Activated T-helper 1 cell treated with anti-CD3 and anti-CD28 coated beads, Interleukin-12 subunit alpha, Interleukin-12 subunit beta, Interleukin-2, Interleukin-4 antibody, amounts not matched to agents 30 ng/mL and 10 ng/mL and 1 ng/mL, durations not matched to agents 14 hours and 24 hours and 36 hours (primary cell): ENCODE measurements around the gene METTL8. TPM values are rescaled to one million over a fixed set of nuclear protein-coding genes. Genes with fewer than 3 reads are reported as not detected.
A peak's percentile ranks its signal among the peaks of the same experiment; 100 is the strongest.
"Not testable (repeated sequence)": the region's sequence is repeated elsewhere in the genome, so short reads cannot be mapped to it uniquely, and the experiment has no call there.

Experiments used
- DNase-seq: peaks from one replicate; pipeline ENCODE4 v3.0.0; 2021; ENCODE audit warnings: low spot score
- H3K27ac Mint-ChIP-seq: one replicate; pipeline ENCODE4 v1.8.0; 2021; ENCODE audit warnings: mild to moderate bottlenecking, mixed read lengths
- H3K27me3 Mint-ChIP-seq: one replicate; pipeline ENCODE4 v1.8.0; 2022; ENCODE audit warnings: mild to moderate bottlenecking, moderate library complexity, mixed read lengths; ENCODE audit not compliant: insufficient read depth
- H3K36me3 Mint-ChIP-seq: one replicate; pipeline ENCODE4 v1.8.0; 2021; ENCODE audit warnings: low read depth, mixed read lengths
- H3K4me1 Mint-ChIP-seq: one replicate; pipeline ENCODE4 v1.8.0; 2021; ENCODE audit warnings: low read depth, mixed read lengths
- H3K4me3 Mint-ChIP-seq: one replicate; pipeline ENCODE4 v1.8.0; 2021; ENCODE audit warnings: mild to moderate bottlenecking, moderate library complexity, mixed read lengths
- H3K9me3 Mint-ChIP-seq: one replicate; pipeline ENCODE4 v1.8.0; 2021; ENCODE audit warnings: mixed read lengths
- intact Hi-C: fragments of 100-400 bp; cut with micrococcal nuclease; formaldehyde crosslinking; loops from one replicate; pipeline ENCODE4 v1.15.1; 2024
- total RNA-seq: library from RNA; stranded (reverse); gene quantifications from 2 replicates; pipeline ENCODE4 v1.2.3, GENCODE V29; 2022

The METTL8 gene
- total RNA-seq, 1 donor from 2014 or later = 31.8 TPM

GRCh38 chr2:171441470-171441869 lies 7.7 kb upstream of the METTL8 start:
- no peak for DNase-seq
- Mint-ChIP-seq H3K36me3 (peaks cover 30% of the 10 kb centered on the region), H3K27ac (no peak overlapping the region), H3K27me3 (no peaks in the 10 kb centered on the region), H3K4me3 (no peak overlapping the region), H3K9me3 (no peaks in the 10 kb centered on the region), H3K4me1 (no peaks in the 10 kb centered on the region)
- intact Hi-C loops = no loop called here

DNA sequence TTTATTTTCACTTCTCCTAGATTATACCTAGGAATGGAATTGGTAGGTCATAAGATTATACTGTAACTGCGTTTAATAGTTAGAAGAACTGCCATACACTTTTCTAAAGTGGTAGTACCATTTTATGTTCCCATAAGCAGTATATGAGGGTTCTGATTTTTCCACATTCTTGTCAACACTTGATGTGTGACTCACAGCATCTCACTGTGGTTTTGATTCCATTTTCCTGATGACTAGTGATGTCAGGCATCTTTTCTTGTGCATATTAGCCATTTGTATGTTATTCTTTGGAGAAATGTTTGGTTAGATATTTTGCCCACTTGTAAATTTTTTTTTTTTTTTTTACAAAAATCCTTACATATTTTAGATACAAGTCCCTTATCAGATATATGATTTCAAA lies 2.5 kb upstream of the METTL8 start:
- Mint-ChIP-seq H3K27me3 (no peaks in the 10 kb centered on the region), H3K9me3 (no peaks in the 10 kb centered on the region), H3K27ac (no peak overlapping the region), H3K4me3 (no peak overlapping the region), H3K36me3 (peaks cover 41% of the 10 kb centered on the region), H3K4me1 (peaks cover 28% of the 10 kb centered on the region)
- no peak for DNase-seq
- intact Hi-C loops = no loop called here

GRCh38 chr2:171434013-171434989 lies 511 bp upstream of the METTL8 start, which contains the start of gene DCAF17:
TSS of gene DCAF17 (plus strand) at chr2:171434226. CDS start at chr2:171434578, 352 bp downstream.
- Mint-ChIP-seq H3K27me3 (no peaks in the 10 kb centered on the region), H3K27ac (peak within 1 kb of the TSS; percentile 98), H3K4me3 (peak within 1 kb of the TSS; percentile 95), H3K9me3 (peaks cover 9% of the 10 kb centered on the region), H3K4me1 (peaks cover 28% of the 10 kb centered on the region), H3K36me3 (peaks cover 32% of the 10 kb centered on the region)
- intact Hi-C loops = loop anchor here (1.0 to 5.0 kb wide), 12 partner anchors 13 to 1121 kb away; partner anchors contain the start of genes DYNC1I2, GORASP2 and HAT1
- DNase-seq = peak; percentile 93

DNA sequence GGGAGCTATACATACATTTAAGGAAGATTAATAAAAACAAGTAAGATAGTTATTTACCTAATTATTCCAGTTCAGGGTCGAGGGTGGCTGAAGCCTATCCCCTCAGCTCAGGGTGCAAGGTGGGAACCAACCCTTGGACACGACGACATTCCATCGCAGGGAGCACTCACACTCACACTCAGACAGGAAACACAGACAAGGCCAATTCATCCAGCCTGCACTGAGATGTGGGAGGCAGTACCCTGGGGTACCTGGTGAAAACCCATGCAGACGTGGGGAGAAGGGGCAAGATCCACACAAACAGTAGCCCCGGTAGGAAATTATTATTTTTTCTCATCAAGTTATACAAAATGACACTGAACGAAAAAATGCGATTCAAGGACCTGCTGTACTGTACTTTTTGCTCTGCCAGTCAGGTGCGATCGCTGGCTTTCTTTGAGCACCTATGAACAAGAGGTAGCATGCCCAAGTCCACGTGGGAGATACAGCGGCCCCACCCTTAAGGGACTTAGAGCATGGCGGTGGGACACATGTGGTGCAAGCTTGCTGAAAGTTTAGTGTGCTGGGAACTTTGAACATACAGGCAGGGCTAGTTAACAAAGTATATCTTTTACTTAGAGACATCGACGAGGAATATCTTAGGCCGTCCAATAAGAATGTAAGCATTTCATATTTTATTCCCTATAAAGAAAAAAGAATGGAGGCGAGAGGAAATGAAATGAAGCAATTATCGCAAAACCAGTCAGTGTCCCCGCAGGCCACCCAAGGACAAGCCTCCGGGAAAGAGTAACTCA lies 624 bp downstream of the METTL8 start:
- H3K27ac Mint-ChIP-seq = peak overlapping the region; percentile 95
- H3K27me3 Mint-ChIP-seq = no peaks in the 10 kb centered on the region
- peaks cover 34% of the 10 kb centered on the region for H3K36me3 Mint-ChIP-seq
- peak overlapping the region; percentile 95 for H3K4me3 Mint-ChIP-seq
- peaks cover 28% of the 10 kb centered on the region for H3K4me1 Mint-ChIP-seq
- intact Hi-C loops = loop anchor here (5.0 kb wide), 2 partner anchors 254 to 346 kb away; partner anchors contain the start of gene DYNC1I2
- H3K9me3 Mint-ChIP-seq = peaks cover 18% of the 10 kb centered on the region
- peak; percentile 6 for DNase-seq

- peaks cover 28% of the 10 kb centered on the region for H3K36me3 Mint-ChIP-seq
- H3K4me1 Mint-ChIP-seq = peaks cover 28% of the 10 kb centered on the region
- H3K4me3 Mint-ChIP-seq = peak overlapping the region; percentile 95
- peak overlapping the region; percentile 95 for H3K27ac Mint-ChIP-seq
- H3K9me3 Mint-ChIP-seq = peaks cover 21% of the 10 kb centered on the region
- DNase-seq = no peak
- intact Hi-C loops = loop anchor here (5.0 kb wide), 2 partner anchors 255 to 345 kb away; partner anchors contain the start of gene DYNC1I2
- no peaks in the 10 kb centered on the region for H3K27me3 Mint-ChIP-seq
Measured at GRCh38 chr2:171432206-171432968, 1.4 kb downstream of the METTL8 start.

GRCh38 chr2:171431677-171432167 lies 2.1 kb downstream of the METTL8 start:
- intact Hi-C loops = loop anchor here (5.0 kb wide), 2 partner anchors 256 to 344 kb away; partner anchors contain the start of gene DYNC1I2
- H3K36me3 Mint-ChIP-seq = peaks cover 28% of the 10 kb centered on the region
- H3K4me1 Mint-ChIP-seq = peaks cover 28% of the 10 kb centered on the region
- H3K9me3 Mint-ChIP-seq = peaks cover 26% of the 10 kb centered on the region
- H3K4me3 Mint-ChIP-seq = peak overlapping the region; percentile 95
- H3K27ac Mint-ChIP-seq = no peak overlapping the region
- no peaks in the 10 kb centered on the region for H3K27me3 Mint-ChIP-seq
- DNase-seq = no peak

- Mint-ChIP-seq H3K4me1 (peaks cover 28% of the 10 kb centered on the region), H3K9me3 (peaks cover 26% of the 10 kb centered on the region), H3K27me3 (no peaks in the 10 kb centered on the region), H3K4me3 (no peak overlapping the region), H3K36me3 (peaks cover 25% of the 10 kb centered on the region), H3K27ac (no peak overlapping the region)
- intact Hi-C loops = loop anchor here (5.0 kb wide), 2 partner anchors 257 to 343 kb away; partner anchors contain the start of gene DYNC1I2
- no peak for DNase-seq
Measured at GRCh38 chr2:171430516-171431410, 3.0 kb downstream of the METTL8 start.

GRCh38 chr2:171422710-171423495 lies 10.9 kb downstream of the METTL8 start:
- peaks cover 33% of the 10 kb centered on the region for H3K36me3 Mint-ChIP-seq
- H3K4me3 Mint-ChIP-seq, H3K27ac Mint-ChIP-seq, DNase-seq, intact Hi-C loops, H3K27me3 Mint-ChIP-seq: not testable (repeated sequence)
- peaks cover 23% of the 10 kb centered on the region for H3K4me1 Mint-ChIP-seq
- peaks cover 44% of the 10 kb centered on the region for H3K9me3 Mint-ChIP-seq

GRCh38 chr2:171420728-171421563 lies 12.8 kb downstream of the METTL8 start:
- H3K4me1 Mint-ChIP-seq = peaks cover 32% of the 10 kb centered on the region
- H3K27me3 Mint-ChIP-seq = no peaks in the 10 kb centered on the region
- DNase-seq = no peak
- peaks cover 36% of the 10 kb centered on the region for H3K9me3 Mint-ChIP-seq
- H3K4me3 Mint-ChIP-seq = no peak overlapping the region
- H3K27ac Mint-ChIP-seq = peak overlapping the region; percentile 67
- intact Hi-C loops = loop anchor here (1.0 kb wide), 2 partner anchors 13 to 102 kb away; partner anchors contain the start of gene DCAF17
- peaks cover 28% of the 10 kb centered on the region for H3K36me3 Mint-ChIP-seq

- DNase-seq = no peak
- Mint-ChIP-seq H3K4me3 (no peak overlapping the region), H3K4me1 (peaks cover 41% of the 10 kb centered on the region), H3K27ac (no peak overlapping the region), H3K9me3 (peaks cover 23% of the 10 kb centered on the region), H3K27me3 (no peaks in the 10 kb centered on the region), H3K36me3 (peaks cover 19% of the 10 kb centered on the region)
- intact Hi-C loops = loop anchor here (5.0 kb wide), 1 partner anchor 172 kb away; no protein-coding TSS in a partner anchor
Measured at GRCh38 chr2:171419333-171419732, 14.5 kb downstream of the METTL8 start.
